Suprapubic skin (tissue), 4 donors: ENCODE measurements around the gene MUC21. TPM values are rescaled to one million over a fixed set of nuclear protein-coding genes. Genes with fewer than 3 reads are reported as not detected.
"Not testable (repeated sequence)": the region's sequence is repeated elsewhere in the genome, so short reads cannot be mapped to it uniquely, and the experiment has no call there.

ENCODE experiments used
- DNase-seq, 2 donors: peaks; one replicate each; pipeline ENCODE4 v3.0.0-alpha.2; 2019; ENCODE audit warnings: low spot score in 2 of 2
- H3K27ac ChIP-seq: fragments of 200-600 bp; sonication (generic); one replicate; pipeline ENCODE4 v1.5.1; 2019
- H3K27me3 ChIP-seq: fragments of 200-600 bp; sonication (generic); one replicate; pipeline ENCODE4 v1.5.1; 2019
- H3K36me3 ChIP-seq: fragments of 200-600 bp; sonication (generic); one replicate; pipeline ENCODE4 v1.5.1; 2019
- H3K4me1 ChIP-seq: fragments of 200-600 bp; sonication (generic); one replicate; pipeline ENCODE4 v1.5.1; 2019
- H3K4me3 ChIP-seq: fragments of 200-600 bp; sonication (generic); one replicate; pipeline ENCODE4 v1.5.1; 2019; ENCODE audit warnings: mild to moderate bottlenecking
- H3K9me3 ChIP-seq: fragments of 200-600 bp; sonication (generic); one replicate; pipeline ENCODE4 v1.5.1; 2019
- CTCF ChIP-seq, 2 donors: fragments of 200-600 bp in 1 of 2; fragments of 450-650 bp in 1 of 2; sonication (generic) in 1 of 2; IDR thresholded peaks; one replicate each; pipeline ENCODE4 v1.5.1; 2016 to 2019; ENCODE audit warnings: antibody characterized with exemption in 2 of 2, mild to moderate bottlenecking in 1 of 2, moderate library complexity in 1 of 2
- EP300 ChIP-seq: sonication (generic); formaldehyde crosslinking; IDR thresholded peaks from one replicate; pipeline ENCODE4 v1.6.1; 2017; ENCODE audit warnings: antibody characterized with exemption
- POLR2A ChIP-seq, 2 donors: fragments of 450-650 bp; IDR thresholded peaks; one replicate each; pipeline ENCODE4 v1.6.1; 2017; ENCODE audit warnings: antibody characterized with exemption in 2 of 2, mild to moderate bottlenecking in 2 of 2, moderate library complexity in 2 of 2
- POLR2AphosphoS5 ChIP-seq, 3 donors: sonication (generic); formaldehyde crosslinking; IDR thresholded peaks; one replicate each; pipeline ENCODE4 v1.6.1; 2017; ENCODE audit warnings: antibody characterized with exemption in 3 of 3
- WGBS: methylation state at CpG from one replicate; pipeline ENCODE4 v1.1.5; 2018; 5-methylcytosine and 5-hydroxymethylcytosine counted together
- total RNA-seq, 4 donors: library from RNA; depleted of rRNA; stranded (reverse); fragments of >200 nt; gene quantifications; one replicate each; pipeline ENCODE4 v1.1.0, GENCODE V29; 2016

MUC21 gene
- total RNA-seq, 4 donors from 2014 or later, result 0.38 TPM; not detected in 3

GRCh38 chr6:30966154-30966553 is 17.4 kb upstream of the MUC21 start:
- TF ChIP-seq POLR2AphosphoS5 (IDR thresholded peaks at IDR 0.05) (no peak), CTCF (IDR thresholded peaks at IDR 0.05) (no peak), EP300 (no peak), POLR2A (IDR thresholded peaks at IDR 0.05) (no peak)
- no peak overlapping the region for H3K4me3 ChIP-seq
- 85% methylated on average over 3 of the region's 3 CpGs for WGBS
- peaks cover 4% of the 10 kb centered on the region for H3K4me1 ChIP-seq
- H3K9me3 ChIP-seq, result no peaks in the 10 kb centered on the region
- no peak for DNase-seq
- H3K27me3 ChIP-seq, result no peaks in the 10 kb centered on the region
- no peaks in the 10 kb centered on the region for H3K36me3 ChIP-seq
- H3K27ac ChIP-seq, result no peak overlapping the region

- H3K27ac ChIP-seq, H3K27me3 ChIP-seq, H3K4me1 ChIP-seq, H3K36me3 ChIP-seq, H3K4me3 ChIP-seq, DNase-seq, H3K9me3 ChIP-seq: not testable (repeated sequence)
- WGBS, result 82% methylated on average over 6 of the region's 6 CpGs
Measured at GRCh38 chr6:30969171-30969570, 14.3 kb upstream of the MUC21 start.

GRCh38 chr6:30970946-30971345 is 12.6 kb upstream of the MUC21 start:
- H3K4me1 ChIP-seq, result no peaks in the 10 kb centered on the region
- 83% methylated on average over 5 of the region's 5 CpGs for WGBS
- no peaks in the 10 kb centered on the region for H3K9me3 ChIP-seq
- H3K27me3 ChIP-seq, result no peaks in the 10 kb centered on the region
- H3K27ac ChIP-seq, result no peak overlapping the region
- no peak for DNase-seq
- TF ChIP-seq EP300 (no peak), POLR2A (IDR thresholded peaks at IDR 0.05) (no peak), CTCF (IDR thresholded peaks at IDR 0.05) (no peak), POLR2AphosphoS5 (IDR thresholded peaks at IDR 0.05) (no peak)
- H3K36me3 ChIP-seq, result no peaks in the 10 kb centered on the region
- no peak overlapping the region for H3K4me3 ChIP-seq

GRCh38 chr6:30972816-30973215 is 10.7 kb upstream of the MUC21 start:
- Histone ChIP-seq H3K27ac (no peak overlapping the region), H3K4me1 (no peaks in the 10 kb centered on the region), H3K36me3 (no peaks in the 10 kb centered on the region), H3K27me3 (no peaks in the 10 kb centered on the region), H3K9me3 (no peaks in the 10 kb centered on the region), H3K4me3 (no peak overlapping the region)
- 93% methylated on average over 4 of the region's 4 CpGs for WGBS
- TF ChIP-seq EP300, result no peak
- no peak for TF ChIP-seq POLR2A (IDR thresholded peaks at IDR 0.05)
- TF ChIP-seq CTCF (IDR thresholded peaks at IDR 0.05), result no peak
- TF ChIP-seq POLR2AphosphoS5 (IDR thresholded peaks at IDR 0.05), result no peak
- DNase-seq, result no peak

GRCh38 chr6:30974490-30975252 is 8.8 kb upstream of the MUC21 start:
- no peak overlapping the region for H3K27ac ChIP-seq
- no peak for DNase-seq
- H3K4me1 ChIP-seq, result no peaks in the 10 kb centered on the region
- no peaks in the 10 kb centered on the region for H3K27me3 ChIP-seq
- no peaks in the 10 kb centered on the region for H3K36me3 ChIP-seq
- WGBS, result 63% methylated on average over 4 of the region's 4 CpGs
- TF ChIP-seq CTCF (IDR thresholded peaks at IDR 0.05) (no peak), POLR2AphosphoS5 (IDR thresholded peaks at IDR 0.05) (no peak), EP300 (no peak), POLR2A (IDR thresholded peaks at IDR 0.05) (no peak)
- H3K9me3 ChIP-seq, result no peaks in the 10 kb centered on the region
- no peak overlapping the region for H3K4me3 ChIP-seq

GRCh38 chr6:30979141-30979540 is 4.4 kb upstream of the MUC21 start:
- DNase-seq, result no peak
- H3K27me3 ChIP-seq, result no peaks in the 10 kb centered on the region
- no peaks in the 10 kb centered on the region for H3K36me3 ChIP-seq
- no peak for TF ChIP-seq EP300
- no peak for TF ChIP-seq POLR2AphosphoS5 (IDR thresholded peaks at IDR 0.05)
- no peak for TF ChIP-seq CTCF (IDR thresholded peaks at IDR 0.05)
- no peak for TF ChIP-seq POLR2A (IDR thresholded peaks at IDR 0.05)
- no peak overlapping the region for H3K4me3 ChIP-seq
- WGBS, result 21% methylated on average over 1 of the region's 1 CpG
- no peaks in the 10 kb centered on the region for H3K9me3 ChIP-seq
- H3K27ac ChIP-seq, result no peak overlapping the region
- H3K4me1 ChIP-seq, result peaks cover 11% of the 10 kb centered on the region
